H9 (cell line): Measurements from ENCODE around the gene SCN3A. TPM values are rescaled to one million over a fixed set of nuclear protein-coding genes. Genes with fewer than 3 reads are reported as not detected.

Experiments used
- DNase-seq: peaks from one replicate; pipeline ENCODE4 v3.0.0-alpha.2; 2017
- H2AFZ ChIP-seq: one replicate; pipeline ENCODE4 v1.6.1; 2013; ENCODE audit warnings: mild to moderate bottlenecking, low read length, control low read depth, moderate library complexity
- H2AK5ac ChIP-seq: 2 replicates; pipeline ENCODE4 v1.6.1; 2013; ENCODE audit warnings: low read length, control low read depth, mixed read lengths; ENCODE audit not compliant: insufficient read length
- H2BK120ac ChIP-seq: one replicate; pipeline ENCODE4 v1.6.1; 2013; ENCODE audit warnings: low read depth, mild to moderate bottlenecking, low read length, control low read depth, inconsistent platforms; ENCODE audit not compliant: poor library complexity, severe bottlenecking
- H2BK12ac ChIP-seq: 2 replicates; pipeline ENCODE4 v1.6.1; 2013; ENCODE audit warnings: low read length, control low read depth, mixed read lengths, low read depth; ENCODE audit not compliant: insufficient read length
- H2BK15ac ChIP-seq: 2 replicates; pipeline ENCODE4 v1.6.1; 2013; ENCODE audit warnings: low read depth, low read length, control low read depth
- H2BK20ac ChIP-seq: one replicate; pipeline ENCODE4 v1.6.1; 2013; ENCODE audit warnings: low read depth, mild to moderate bottlenecking, low read length, control low read depth, inconsistent platforms; ENCODE audit not compliant: poor library complexity, severe bottlenecking
- H2BK5ac ChIP-seq: 2 replicates; pipeline ENCODE4 v1.6.1; 2013; ENCODE audit warnings: low read length, control low read depth, mixed read lengths; ENCODE audit not compliant: insufficient read length
- H3K14ac ChIP-seq: 2 replicates; pipeline ENCODE4 v1.6.1; 2013; ENCODE audit warnings: low read length, control low read depth; ENCODE audit not compliant: insufficient read depth
- H3K18ac ChIP-seq: 2 replicates; pipeline ENCODE4 v1.6.1; 2013; ENCODE audit warnings: low read depth, mild to moderate bottlenecking, mixed read lengths, low read length, control low read depth; ENCODE audit not compliant: insufficient read length
- H3K23ac ChIP-seq: 2 replicates; pipeline ENCODE4 v1.6.1; 2013; ENCODE audit warnings: low read length, control low read depth, mixed read lengths, low read depth; ENCODE audit not compliant: insufficient read length
- H3K23me2 ChIP-seq: 2 replicates; pipeline ENCODE4 v1.6.1; 2013; ENCODE audit warnings: low read depth, mild to moderate bottlenecking, mixed read lengths, low read length, control low read depth; ENCODE audit not compliant: insufficient read length, poor library complexity, severe bottlenecking
- H3K27ac ChIP-seq: 2 replicates; pipeline ENCODE4 v1.5.1; 2013; ENCODE audit warnings: low read length, control low read depth, mixed read lengths, low read depth; ENCODE audit not compliant: insufficient read length
- H3K27me3 ChIP-seq: 2 replicates; pipeline ENCODE4 v1.6.1; 2013; ENCODE audit warnings: low read length, control low read depth, inconsistent platforms; ENCODE audit not compliant: insufficient read depth
- H3K4ac ChIP-seq: 2 replicates; pipeline ENCODE4 v1.6.1; 2013; ENCODE audit warnings: low read depth, mild to moderate bottlenecking, control low read depth, inconsistent platforms, low read length, moderate library complexity
- H3K4me1 ChIP-seq: 2 replicates; pipeline ENCODE4 v1.6.1; 2013; ENCODE audit warnings: low read length, control low read depth, inconsistent platforms; ENCODE audit not compliant: insufficient read depth
- H3K4me2 ChIP-seq: 2 replicates; pipeline ENCODE4 v1.6.1; 2013; ENCODE audit warnings: low read length, control low read depth, mixed read lengths; ENCODE audit not compliant: insufficient read length, insufficient read depth
- H3K56ac ChIP-seq: 2 replicates; pipeline ENCODE4 v1.6.1; 2013; ENCODE audit warnings: low read depth, mild to moderate bottlenecking, mixed read lengths, low read length, control low read depth; ENCODE audit not compliant: insufficient read length
- H3K79me1 ChIP-seq: 2 replicates; pipeline ENCODE4 v1.6.1; 2013; ENCODE audit warnings: low read depth, mild to moderate bottlenecking, moderate library complexity, low read length, control low read depth, inconsistent platforms; ENCODE audit not compliant: insufficient read depth, poor library complexity, severe bottlenecking
- H3K79me2 ChIP-seq: 2 replicates; pipeline ENCODE4 v1.6.1; 2013; ENCODE audit warnings: low read length, control low read depth, inconsistent platforms; ENCODE audit not compliant: insufficient read depth
- H3K9ac ChIP-seq: 2 replicates; pipeline ENCODE4 v1.6.1; 2013; ENCODE audit warnings: low read length, control low read depth, mixed read lengths; ENCODE audit not compliant: insufficient read length; ENCODE audit errors: extremely low read depth
- H3K9me3 ChIP-seq: one replicate; pipeline ENCODE4 v1.6.1; 2013; ENCODE audit warnings: low read depth, low read length, inconsistent platforms; ENCODE audit not compliant: control insufficient read depth
- H3T11ph ChIP-seq: one replicate; pipeline ENCODE4 v1.6.1; 2013; ENCODE audit warnings: mild to moderate bottlenecking, low read length, control low read depth, inconsistent platforms
- H4K20me1 ChIP-seq: one replicate; pipeline ENCODE4 v1.6.1; 2013; ENCODE audit not compliant: control insufficient read depth, insufficient read length, insufficient read depth
- H4K5ac ChIP-seq: 2 replicates; pipeline ENCODE4 v1.6.1; 2013; ENCODE audit warnings: low read depth, mild to moderate bottlenecking, mixed read lengths, low read length, control low read depth; ENCODE audit not compliant: insufficient read length
- H4K8ac ChIP-seq: replicated peaks from 2 replicates; pipeline ENCODE4 v1.6.1; 2013; ENCODE audit warnings: low read length, control low read depth, mixed read lengths, low read depth; ENCODE audit not compliant: insufficient read length
- H4K91ac ChIP-seq: 2 replicates; pipeline ENCODE4 v1.6.1; 2013; ENCODE audit warnings: low read depth, mild to moderate bottlenecking, moderate library complexity, mixed read lengths, low read length, control low read depth; ENCODE audit not compliant: insufficient read length
- H3K27ac Mint-ChIP-seq, 3 experiments: 2 replicates in 2 of 3; 3 replicates in 1 of 3; pipeline ENCODE4 v1.8.0; 2020 to 2021; ENCODE audit warnings: mixed read lengths in 3 of 3, mild to moderate bottlenecking in 1 of 3, moderate library complexity in 1 of 3
- H3K27me3 Mint-ChIP-seq: 2 replicates; pipeline ENCODE4 v1.8.0; 2021; ENCODE audit warnings: low read depth, mild to moderate bottlenecking, moderate library complexity, mixed read lengths
- H3K36me3 Mint-ChIP-seq, 3 experiments: 2 replicates in 2 of 3; 3 replicates in 1 of 3; pipeline ENCODE4 v1.8.0; 2020 to 2021; ENCODE audit warnings: low read depth in 3 of 3, mixed read lengths in 3 of 3; ENCODE audit not compliant: insufficient read depth in 1 of 3
- H3K4me1 Mint-ChIP-seq, 2 experiments: 2 replicates each; pipeline ENCODE4 v1.8.0; 2020; ENCODE audit warnings: mixed read lengths in 2 of 2
- H3K4me3 Mint-ChIP-seq, 2 experiments: 2 replicates in 1 of 2; 3 replicates in 1 of 2; pipeline ENCODE4 v1.8.0; 2020 to 2021; ENCODE audit warnings: mild to moderate bottlenecking in 2 of 2, mixed read lengths in 2 of 2, moderate library complexity in 1 of 2
- H3K9me3 Mint-ChIP-seq, 2 experiments: 2 replicates in 1 of 2; 3 replicates in 1 of 2; pipeline ENCODE4 v1.8.0; 2020; ENCODE audit warnings: mild to moderate bottlenecking in 2 of 2, mixed read lengths in 2 of 2, moderate library complexity in 1 of 2
- CTCF ChIP-seq: fragments of 200-600 bp; sonication (generic); conservative IDR thresholded peaks from 3 replicates; pipeline ENCODE4 v1.8.0; 2021; ENCODE audit warnings: antibody characterized with exemption, mild to moderate bottlenecking
- WGBS: extraction: QIAGEN DNeasy Blood & Tissue Kit; methylation state at CpG from one replicate; pipeline ENCODE4 v1.1.7; 2013; ENCODE audit warnings: missing lambda C conversion rate, low lambda C conversion rate, mixed read lengths; ENCODE audit not compliant: insufficient read length; ENCODE audit errors: extremely low coverage; 5-methylcytosine and 5-hydroxymethylcytosine counted together
- total RNA-seq: library from RNA; stranded (reverse); gene quantifications from 2 replicates; pipeline ENCODE4 v1.2.1, GENCODE V29; 2021

SCN3A gene
- total RNA-seq, 1 experiment from 2014 or later: not detected

- Mint-ChIP-seq H3K4me1 (peaks cover 11 to 15% of the 10 kb centered on the region in 2 experiments), H3K9me3 (no peaks in the 10 kb centered on the region), H3K27ac (no peak overlapping the region), H3K4me3 (no peak overlapping the region), H3K27me3 (no peaks in the 10 kb centered on the region), H3K36me3 (no peaks in the 10 kb centered on the region)
- no peaks in the 10 kb centered on the region for H3K79me2 ChIP-seq
- no peak overlapping the region for H3T11ph ChIP-seq
- no peak for DNase-seq
- no peaks in the 10 kb centered on the region for H3K9me3 ChIP-seq
- H3K27me3 ChIP-seq: no peaks in the 10 kb centered on the region
- no peak overlapping the region for H3K9ac ChIP-seq
- no peak for TF ChIP-seq CTCF
- H3K4me2 ChIP-seq: no peak overlapping the region
- no peak overlapping the region for H3K18ac ChIP-seq
- no peak overlapping the region for H4K91ac ChIP-seq
- no peak overlapping the region for H4K8ac ChIP-seq
- H2AFZ ChIP-seq: no peak overlapping the region
- H3K23me2 ChIP-seq: no peaks in the 10 kb centered on the region
- H3K14ac ChIP-seq: no peak overlapping the region
- no peaks in the 10 kb centered on the region for H4K20me1 ChIP-seq
- H3K79me1 ChIP-seq: no peaks in the 10 kb centered on the region
- no peak overlapping the region for H3K23ac ChIP-seq
- no peak overlapping the region for H3K4ac ChIP-seq
- no CpG with 5 or more reads among the region's 1 CpG for WGBS
- H2BK20ac ChIP-seq: no peak overlapping the region
- H2BK12ac ChIP-seq: no peak overlapping the region
- H2BK5ac ChIP-seq: no peak overlapping the region
- no peaks in the 10 kb centered on the region; the same call in 1 of the 2 replicates for H3K4me1 ChIP-seq
- no peak overlapping the region for H3K56ac ChIP-seq
- H2BK15ac ChIP-seq: no peak overlapping the region
- H2BK120ac ChIP-seq: no peak overlapping the region
- H4K5ac ChIP-seq: no peak overlapping the region
- H2AK5ac ChIP-seq: no peak overlapping the region
- no peak overlapping the region for H3K27ac ChIP-seq
These were observed 6.5 kb downstream of the SCN3A start for GRCh38 chr2:165197346-165197745.
